ENCODE data around the gene IL31.
"Not testable (repeated sequence)": the region's sequence is repeated elsewhere in the genome, so short reads cannot be mapped to it uniquely, and the experiment has no call there.

Gene IL31

DNA sequence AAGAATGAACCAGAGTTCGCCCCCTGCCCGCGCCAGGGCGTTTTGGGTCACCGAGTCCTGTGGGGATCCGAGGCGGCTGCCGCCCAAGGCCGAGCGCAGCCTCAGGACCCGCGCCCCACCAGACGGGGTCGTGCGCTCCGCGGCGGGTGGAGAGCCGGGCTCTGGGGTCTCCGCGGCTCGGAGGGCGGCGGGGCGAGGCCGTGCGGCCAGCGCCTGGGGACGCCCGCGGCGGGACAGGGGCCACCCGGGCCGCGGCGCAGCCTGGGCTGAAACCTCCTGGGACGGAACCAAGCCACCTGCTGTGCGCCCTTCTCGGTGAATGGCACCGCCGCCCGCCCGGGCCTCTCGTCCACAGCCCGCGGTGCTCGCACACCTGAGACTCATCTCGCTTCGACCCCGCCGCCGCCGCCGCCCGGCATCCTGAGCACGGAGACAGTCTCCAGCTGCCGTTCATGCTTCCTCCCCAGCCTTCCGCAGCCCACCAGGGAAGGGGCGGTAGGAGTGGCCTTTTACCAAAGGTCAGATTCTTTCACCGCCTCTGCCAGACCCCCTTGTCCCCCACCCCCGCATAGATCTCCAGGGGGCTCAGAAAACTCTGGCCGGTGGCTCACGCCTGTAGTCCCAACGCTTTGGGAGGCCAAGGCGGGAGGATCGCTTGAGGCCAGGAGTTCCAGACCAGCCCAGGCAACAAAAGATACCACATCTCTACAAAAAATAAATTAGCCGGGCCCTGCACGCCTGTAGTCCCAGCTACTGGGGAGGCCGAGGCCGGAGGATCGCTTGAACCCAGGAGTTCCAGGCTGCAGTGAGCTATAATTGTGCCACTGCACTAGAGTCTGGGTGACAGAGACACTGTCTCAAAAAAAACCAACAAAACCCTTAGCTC, 30.4 kb upstream of the IL31 start:
- Histone ChIP-seq H3K79me2 (no peaks in the 10 kb centered on the region), H3K36me3 (ENCODE audit: control insufficient read depth, insufficient read depth, low read length) (no peaks in the 10 kb centered on the region), H3K9me3 (ENCODE audit: control insufficient read depth, low read length) (no peaks in the 10 kb centered on the region), H3K4me1 (no peaks in the 10 kb centered on the region), H3K9ac (no peak overlapping the region), H3K4me2 (ENCODE audit: low read length) (peak overlapping the region; percentile 72), H3K27me3 (ENCODE audit: control insufficient read depth, insufficient read depth, low read length) (no peaks in the 10 kb centered on the region), H2AFZ (peak overlapping the region; percentile 63), H3K4me3 (ENCODE audit: low read depth, low read length) (no peak overlapping the region), H3K27ac (no peak overlapping the region)
- TF ChIP-seq, protein P1, sequence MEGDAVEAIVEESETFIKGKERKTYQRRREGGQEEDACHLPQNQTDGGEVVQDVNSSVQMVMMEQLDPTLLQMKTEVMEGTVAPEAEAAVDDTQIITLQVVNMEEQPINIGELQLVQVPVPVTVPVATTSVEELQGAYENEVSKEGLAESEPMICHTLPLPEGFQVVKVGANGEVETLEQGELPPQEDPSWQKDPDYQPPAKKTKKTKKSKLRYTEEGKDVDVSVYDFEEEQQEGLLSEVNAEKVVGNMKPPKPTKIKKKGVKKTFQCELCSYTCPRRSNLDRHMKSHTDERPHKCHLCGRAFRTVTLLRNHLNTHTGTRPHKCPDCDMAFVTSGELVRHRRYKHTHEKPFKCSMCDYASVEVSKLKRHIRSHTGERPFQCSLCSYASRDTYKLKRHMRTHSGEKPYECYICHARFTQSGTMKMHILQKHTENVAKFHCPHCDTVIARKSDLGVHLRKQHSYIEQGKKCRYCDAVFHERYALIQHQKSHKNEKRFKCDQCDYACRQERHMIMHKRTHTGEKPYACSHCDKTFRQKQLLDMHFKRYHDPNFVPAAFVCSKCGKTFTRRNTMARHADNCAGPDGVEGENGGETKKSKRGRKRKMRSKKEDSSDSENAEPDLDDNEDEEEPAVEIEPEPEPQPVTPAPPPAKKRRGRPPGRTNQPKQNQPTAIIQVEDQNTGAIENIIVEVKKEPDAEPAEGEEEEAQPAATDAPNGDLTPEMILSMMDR (IDR thresholded peaks at IDR 0.05) = no peak

DNA sequence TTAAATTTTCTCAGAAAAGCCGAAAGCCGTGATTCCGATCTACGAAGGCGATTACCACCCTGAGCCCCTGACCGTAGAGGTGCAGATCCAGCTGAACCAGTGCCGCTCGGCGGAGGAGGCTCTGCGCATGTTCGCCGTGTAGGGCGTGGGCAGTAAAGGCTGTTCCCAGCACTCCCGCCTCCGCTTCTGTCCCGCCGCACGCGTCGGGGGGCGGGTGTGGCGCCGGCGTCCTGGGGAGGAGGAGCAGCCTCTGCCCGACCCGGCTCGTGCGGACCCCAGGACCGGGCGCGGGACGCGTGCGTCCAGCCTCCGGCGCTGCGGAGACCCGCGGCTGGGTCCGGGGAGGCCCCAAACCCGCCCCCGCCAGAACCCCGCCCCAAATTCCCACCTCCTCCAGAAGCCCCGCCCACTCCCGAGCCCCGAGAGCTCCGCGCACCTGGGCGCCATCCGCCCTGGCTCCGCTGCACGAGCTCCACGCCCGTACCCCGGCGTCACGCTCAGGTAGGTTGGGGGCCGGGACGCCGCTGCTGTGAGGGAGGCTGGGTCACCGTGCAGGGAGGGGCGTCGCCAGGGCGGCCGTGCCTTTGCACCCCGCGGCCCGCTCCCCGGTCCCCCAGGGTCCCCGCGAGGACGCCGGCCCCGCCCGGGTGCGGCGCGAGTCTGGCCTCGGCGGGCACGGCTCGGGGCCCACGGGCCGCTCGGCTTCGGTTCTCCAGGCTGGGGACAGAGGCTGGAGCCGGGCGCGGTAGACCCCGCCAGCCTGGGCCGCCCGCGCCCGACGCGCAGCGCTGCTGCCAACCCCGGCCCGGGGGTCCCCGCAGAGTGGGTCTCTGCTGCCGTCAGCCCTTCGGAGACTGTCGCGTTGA, 29.5 kb upstream of the IL31 start, which contains the start of gene B3GNT4:
TSS of gene B3GNT4 (plus strand) at position 409 of the 866 bp plus-strand sequence. CDS start 910 bp downstream, outside the sequence.
- Histone ChIP-seq H3K4me2 (ENCODE audit: low read length) (peak within 1 kb of the TSS; percentile 72), H3K4me1 (no peaks in the 10 kb centered on the region), H3K36me3 (ENCODE audit: control insufficient read depth, insufficient read depth, low read length) (no peaks in the 10 kb centered on the region), H2AFZ (peak within 1 kb of the TSS; percentile 70), H3K9me3 (ENCODE audit: control insufficient read depth, low read length) (no peaks in the 10 kb centered on the region), H3K4me3 (ENCODE audit: low read depth, low read length) (peak within 1 kb of the TSS; percentile 37), H3K27me3 (ENCODE audit: control insufficient read depth, insufficient read depth, low read length) (no peaks in the 10 kb centered on the region), H3K27ac (no peak within 1 kb of the TSS), H3K9ac (no peak within 1 kb of the TSS), H3K79me2 (no peaks in the 10 kb centered on the region)
- TF ChIP-seq, protein P1 (IDR thresholded peaks at IDR 0.05) = no peak

DNA sequence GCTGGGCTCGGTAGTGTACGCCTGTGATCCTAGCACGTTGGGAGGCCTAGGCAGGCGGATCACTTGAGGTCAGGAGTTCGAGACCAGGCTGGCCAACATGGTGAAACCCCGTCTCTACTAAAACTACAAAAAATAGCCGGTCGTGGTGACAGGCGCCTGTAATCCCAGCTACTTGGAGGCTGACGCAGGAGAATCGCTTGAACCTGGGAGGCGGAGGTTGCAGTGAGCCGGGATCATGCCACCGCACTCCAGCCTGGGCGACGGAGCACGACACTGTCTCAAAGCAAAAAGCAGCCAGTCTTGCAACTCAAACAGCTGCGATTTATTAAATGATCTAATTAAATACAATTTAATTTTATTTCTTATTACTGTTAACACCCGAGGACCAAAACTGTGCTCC, 28.8 kb upstream of the IL31 start:
- peak overlapping the region; percentile 70 for H2AFZ ChIP-seq
- H3K79me2 ChIP-seq; H3K27me3 ChIP-seq (ENCODE audit: control insufficient read depth, insufficient read depth, low read length); H3K9me3 ChIP-seq (ENCODE audit: control insufficient read depth, low read length); H3K27ac ChIP-seq; H3K4me1 ChIP-seq; H3K9ac ChIP-seq; H3K36me3 ChIP-seq (ENCODE audit: control insufficient read depth, insufficient read depth, low read length): not testable (repeated sequence)
- H3K4me2 ChIP-seq (ENCODE audit: low read length) = peak overlapping the region; percentile 72
- peak overlapping the region; percentile 37 for H3K4me3 ChIP-seq (ENCODE audit: low read depth, low read length)

DNA sequence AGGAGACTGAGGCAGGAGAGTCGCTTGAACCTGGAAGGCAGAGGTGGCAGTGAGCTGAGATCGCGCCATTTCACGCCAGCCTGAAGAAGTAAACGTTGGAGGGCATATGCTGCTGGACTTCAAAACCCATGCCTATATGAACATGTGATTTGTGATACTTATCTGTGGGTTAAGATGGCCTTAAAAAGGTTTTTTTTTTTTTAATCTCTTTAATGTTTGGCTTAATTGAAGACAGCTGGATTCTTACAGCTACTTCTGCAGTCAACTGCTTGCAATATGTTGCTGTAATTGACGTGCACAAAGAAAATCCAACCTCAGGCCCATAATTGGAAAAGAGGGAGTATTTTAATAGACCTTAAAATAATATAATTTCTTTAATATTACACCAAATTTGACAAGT, 28.0 kb upstream of the IL31 start:
- Histone ChIP-seq H3K4me2 (ENCODE audit: low read length) (no peak overlapping the region), H3K4me3 (ENCODE audit: low read depth, low read length) (no peak overlapping the region), H3K4me1 (no peaks in the 10 kb centered on the region), H3K27ac (no peak overlapping the region), H3K36me3 (ENCODE audit: control insufficient read depth, insufficient read depth, low read length) (no peaks in the 10 kb centered on the region), H2AFZ (no peak overlapping the region), H3K9ac (no peak overlapping the region), H3K27me3 (ENCODE audit: control insufficient read depth, insufficient read depth, low read length) (no peaks in the 10 kb centered on the region), H3K79me2 (no peaks in the 10 kb centered on the region), H3K9me3 (ENCODE audit: control insufficient read depth, low read length) (no peaks in the 10 kb centered on the region)
- TF ChIP-seq, protein P1 (IDR thresholded peaks at IDR 0.05) = no peak

DNA sequence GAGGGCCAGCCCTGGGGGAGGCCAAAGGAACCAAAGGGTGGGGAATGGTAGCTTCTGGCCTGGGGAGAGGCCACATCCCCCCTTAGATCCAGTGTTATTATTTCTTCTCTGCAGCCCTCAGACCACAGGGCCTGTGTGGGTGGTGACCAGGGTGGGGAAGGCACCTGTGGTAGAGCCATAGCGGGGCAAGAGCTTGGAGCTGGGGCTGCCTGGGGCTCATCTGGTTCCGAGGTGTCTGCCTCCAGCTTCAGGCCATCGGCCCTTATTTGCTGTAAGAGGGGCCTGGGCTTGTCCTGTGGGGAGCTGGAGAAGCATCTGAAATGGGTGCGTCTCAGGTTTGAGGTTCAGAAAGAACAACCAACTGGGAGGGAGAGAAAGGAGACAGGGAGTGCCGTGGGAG, 27.4 kb upstream of the IL31 start:
- no peaks in the 10 kb centered on the region for H3K9me3 ChIP-seq (ENCODE audit: control insufficient read depth, low read length)
- no peaks in the 10 kb centered on the region for H3K4me1 ChIP-seq
- no peak overlapping the region for H3K4me3 ChIP-seq (ENCODE audit: low read depth, low read length)
- TF ChIP-seq, protein P1 (IDR thresholded peaks at IDR 0.05) = no peak
- H3K27ac ChIP-seq = no peak overlapping the region
- H3K36me3 ChIP-seq (ENCODE audit: control insufficient read depth, insufficient read depth, low read length) = no peaks in the 10 kb centered on the region
- H2AFZ ChIP-seq = no peak overlapping the region
- H3K9ac ChIP-seq = no peak overlapping the region
- no peaks in the 10 kb centered on the region for H3K27me3 ChIP-seq (ENCODE audit: control insufficient read depth, insufficient read depth, low read length)
- H3K79me2 ChIP-seq = no peaks in the 10 kb centered on the region
- H3K4me2 ChIP-seq (ENCODE audit: low read length) = no peak overlapping the region
